DND-41 (cell line): Measurements from ENCODE around the gene HMBS.

Experiments
- EZH2 ChIP-seq: IDR thresholded peaks from 3 replicates; pipeline ENCODE4 v1.6.1; 2012; ENCODE audit warnings: borderline replicate concordance, low read depth, mild to moderate bottlenecking, moderate library complexity, low read length, inconsistent platforms; ENCODE audit not compliant: severe bottlenecking
- TF ChIP-seq, protein P1 (sequence below): IDR thresholded peaks from 2 replicates; pipeline ENCODE4 v1.5.1; 2012; ENCODE audit warnings: borderline replicate concordance, low read length, moderate library complexity, mild to moderate bottlenecking; ENCODE audit not compliant: poor library complexity, severe bottlenecking; ENCODE audit errors: extremely low read depth

DNA sequence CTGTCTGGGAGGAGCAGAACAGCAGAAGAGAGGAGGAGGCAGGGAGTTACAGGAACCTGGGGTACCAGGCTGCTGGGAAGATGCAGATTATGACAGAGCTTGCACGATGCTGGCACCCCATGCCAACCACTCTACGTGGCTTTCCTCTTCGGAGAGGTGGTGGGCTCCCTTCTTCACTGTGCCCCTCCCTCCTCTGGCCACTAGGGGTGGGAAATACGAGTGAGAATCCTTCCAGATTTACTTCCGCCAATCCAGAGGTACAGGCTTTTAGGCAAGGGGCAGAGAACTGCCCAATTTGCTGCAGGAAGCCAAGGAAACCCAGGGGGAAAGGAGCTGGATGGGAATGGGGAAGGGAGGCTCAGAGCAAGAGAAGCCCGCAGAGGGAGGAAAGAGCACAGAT lies 40.0 kb upstream of the HMBS start:
- TF ChIP-seq, protein P1, sequence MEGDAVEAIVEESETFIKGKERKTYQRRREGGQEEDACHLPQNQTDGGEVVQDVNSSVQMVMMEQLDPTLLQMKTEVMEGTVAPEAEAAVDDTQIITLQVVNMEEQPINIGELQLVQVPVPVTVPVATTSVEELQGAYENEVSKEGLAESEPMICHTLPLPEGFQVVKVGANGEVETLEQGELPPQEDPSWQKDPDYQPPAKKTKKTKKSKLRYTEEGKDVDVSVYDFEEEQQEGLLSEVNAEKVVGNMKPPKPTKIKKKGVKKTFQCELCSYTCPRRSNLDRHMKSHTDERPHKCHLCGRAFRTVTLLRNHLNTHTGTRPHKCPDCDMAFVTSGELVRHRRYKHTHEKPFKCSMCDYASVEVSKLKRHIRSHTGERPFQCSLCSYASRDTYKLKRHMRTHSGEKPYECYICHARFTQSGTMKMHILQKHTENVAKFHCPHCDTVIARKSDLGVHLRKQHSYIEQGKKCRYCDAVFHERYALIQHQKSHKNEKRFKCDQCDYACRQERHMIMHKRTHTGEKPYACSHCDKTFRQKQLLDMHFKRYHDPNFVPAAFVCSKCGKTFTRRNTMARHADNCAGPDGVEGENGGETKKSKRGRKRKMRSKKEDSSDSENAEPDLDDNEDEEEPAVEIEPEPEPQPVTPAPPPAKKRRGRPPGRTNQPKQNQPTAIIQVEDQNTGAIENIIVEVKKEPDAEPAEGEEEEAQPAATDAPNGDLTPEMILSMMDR: peak; percentile 56
- no peak for TF ChIP-seq EZH2
